Ectodermal cell (in vitro differentiated cells): ENCODE results near the gene RUNX3.

ENCODE experiments used
- H3K27ac ChIP-seq: 2 replicates; pipeline ENCODE4 v1.7.0; 2013; ENCODE audit warnings: mild to moderate bottlenecking, low read depth, low read length; ENCODE audit not compliant: insufficient read depth, poor library complexity, severe bottlenecking
- H3K27me3 ChIP-seq: 2 replicates; pipeline ENCODE4 v1.7.0; 2013; ENCODE audit warnings: mild to moderate bottlenecking, low read length; ENCODE audit not compliant: insufficient read depth, control insufficient read depth, poor library complexity, severe bottlenecking
- H3K36me3 ChIP-seq: one replicate; pipeline ENCODE4 v1.7.0; 2013; ENCODE audit warnings: low read length; ENCODE audit not compliant: control insufficient read depth, insufficient read depth
- H3K4me1 ChIP-seq: one replicate; pipeline ENCODE4 v1.7.0; 2013; ENCODE audit warnings: low read length; ENCODE audit not compliant: control insufficient read depth, insufficient read depth
- H3K4me3 ChIP-seq: 2 replicates; pipeline ENCODE4 v1.7.0; 2013; ENCODE audit warnings: low read depth, low read length, control low read depth; ENCODE audit not compliant: insufficient read depth
- H3K9me3 ChIP-seq: 2 replicates; pipeline ENCODE4 v1.7.0; 2013; ENCODE audit warnings: mild to moderate bottlenecking, low read length, moderate library complexity; ENCODE audit not compliant: control insufficient read depth
- WGBS, 2 experiments: methylation state at CpG; one replicate each; pipeline ENCODE4 v1.1.7; 2013; ENCODE audit warnings: missing lambda C conversion rate in 2 of 2; 5-methylcytosine and 5-hydroxymethylcytosine counted together

Gene RUNX3

DNA sequence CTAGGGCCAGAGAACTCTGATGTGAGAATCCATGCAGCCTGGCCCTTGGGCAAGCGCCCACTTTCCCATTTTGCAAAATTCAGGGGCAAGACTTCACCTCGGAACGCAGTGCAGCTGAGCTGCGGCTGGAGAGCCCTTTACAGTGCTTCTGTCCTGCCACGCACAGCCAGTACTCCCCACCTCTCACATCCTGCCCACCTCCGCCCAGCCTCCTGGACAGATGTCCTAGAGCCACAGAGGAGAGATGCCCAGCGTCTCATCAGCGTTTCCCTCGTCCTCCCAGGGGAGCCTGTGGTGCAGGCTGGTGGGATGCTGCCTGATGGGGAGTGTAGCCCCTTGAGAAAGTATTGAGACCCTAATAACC lies 29.6 kb downstream of the RUNX3 start:
- H3K4me1 ChIP-seq, result peaks cover 9% of the 10 kb centered on the region
- whole genome bisulfite sequencing, 2 experiments, result 89% methylated on average over 9 of the region's 9 CpGs
- H3K27ac ChIP-seq, result no peak overlapping the region
- no peak overlapping the region for H3K4me3 ChIP-seq
- no peaks in the 10 kb centered on the region for H3K9me3 ChIP-seq
- no peaks in the 10 kb centered on the region for H3K27me3 ChIP-seq
- H3K36me3 ChIP-seq, result no peaks in the 10 kb centered on the region

DNA sequence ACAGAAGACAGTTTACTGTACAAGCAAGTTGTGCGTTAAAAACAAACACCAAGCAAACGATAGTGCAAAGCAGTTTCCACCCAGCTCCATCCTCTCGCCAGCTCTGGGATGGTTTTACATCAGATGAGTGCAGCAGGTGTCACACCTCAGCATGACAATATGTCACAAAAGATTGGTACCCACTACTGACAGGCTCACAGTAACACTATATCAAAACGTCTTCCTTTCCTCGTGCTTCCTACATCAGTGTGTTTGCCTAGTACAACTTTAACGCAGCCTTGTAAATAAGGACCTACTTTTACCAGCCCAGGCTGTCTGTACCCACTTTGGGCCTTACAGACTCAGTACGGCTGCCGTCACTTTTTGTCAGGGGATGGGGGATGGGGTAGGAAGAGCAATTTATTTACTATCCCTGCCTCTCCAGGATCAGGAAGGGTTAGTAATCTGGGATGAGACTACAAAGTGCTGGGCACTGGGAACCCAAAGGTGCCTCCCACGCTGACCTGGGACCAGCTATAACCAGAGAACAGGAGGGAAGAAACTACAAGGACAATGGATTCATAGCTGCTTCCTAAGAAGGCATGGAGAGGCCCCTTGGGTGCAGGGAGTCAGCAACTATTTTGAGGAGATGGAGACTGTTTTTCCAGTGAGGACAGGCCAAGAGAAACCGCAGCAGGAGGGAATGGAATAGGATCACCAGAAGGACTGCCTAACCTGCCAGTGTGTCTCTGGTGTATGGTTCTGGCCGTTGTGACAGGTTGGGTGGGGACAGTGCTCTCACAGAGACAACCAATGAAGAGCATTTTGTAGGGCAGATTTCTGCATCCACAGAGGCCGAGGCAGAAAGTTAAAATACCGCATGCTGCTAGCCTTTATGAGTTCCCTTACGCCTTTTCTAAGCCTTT lies 30.2 kb downstream of the RUNX3 start:
- Histone ChIP-seq H3K4me1 (peaks cover 9% of the 10 kb centered on the region), H3K27ac (no peak overlapping the region), H3K36me3 (no peaks in the 10 kb centered on the region), H3K27me3 (no peaks in the 10 kb centered on the region), H3K9me3 (no peaks in the 10 kb centered on the region), H3K4me3 (no peak overlapping the region)
- WGBS, 2 experiments, result 89 to 91% methylated on average over 14 of the region's 14 CpGs

DNA sequence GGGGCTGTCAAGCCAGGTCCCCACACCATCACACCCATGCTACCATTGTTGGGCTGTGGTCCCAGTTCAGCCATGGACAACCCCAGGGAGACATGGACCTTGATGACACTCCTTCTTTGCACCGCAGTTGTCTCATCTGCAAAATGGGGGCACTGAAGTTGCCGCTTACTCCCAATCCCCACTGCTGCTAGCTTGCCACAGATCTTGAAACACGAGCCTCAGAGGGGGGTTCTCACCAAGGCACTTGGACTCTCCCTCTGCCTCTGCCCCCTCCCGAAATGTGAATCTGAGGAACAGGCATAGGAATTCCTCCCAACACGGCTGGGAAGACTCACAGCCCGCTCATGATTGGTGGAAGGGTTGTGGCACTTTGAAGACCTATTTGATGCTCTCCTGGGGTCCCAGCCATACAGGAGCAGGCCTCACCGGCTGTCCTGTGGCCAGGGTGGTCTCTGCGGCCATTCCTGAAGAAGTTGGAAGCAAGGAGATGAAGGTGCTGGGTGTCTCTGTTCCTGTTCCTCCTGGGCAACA lies 31.1 kb downstream of the RUNX3 start:
- WGBS, 2 experiments, result 88 to 89% methylated on average over 8 of the region's 8 CpGs
- no peaks in the 10 kb centered on the region for H3K27me3 ChIP-seq

DNA sequence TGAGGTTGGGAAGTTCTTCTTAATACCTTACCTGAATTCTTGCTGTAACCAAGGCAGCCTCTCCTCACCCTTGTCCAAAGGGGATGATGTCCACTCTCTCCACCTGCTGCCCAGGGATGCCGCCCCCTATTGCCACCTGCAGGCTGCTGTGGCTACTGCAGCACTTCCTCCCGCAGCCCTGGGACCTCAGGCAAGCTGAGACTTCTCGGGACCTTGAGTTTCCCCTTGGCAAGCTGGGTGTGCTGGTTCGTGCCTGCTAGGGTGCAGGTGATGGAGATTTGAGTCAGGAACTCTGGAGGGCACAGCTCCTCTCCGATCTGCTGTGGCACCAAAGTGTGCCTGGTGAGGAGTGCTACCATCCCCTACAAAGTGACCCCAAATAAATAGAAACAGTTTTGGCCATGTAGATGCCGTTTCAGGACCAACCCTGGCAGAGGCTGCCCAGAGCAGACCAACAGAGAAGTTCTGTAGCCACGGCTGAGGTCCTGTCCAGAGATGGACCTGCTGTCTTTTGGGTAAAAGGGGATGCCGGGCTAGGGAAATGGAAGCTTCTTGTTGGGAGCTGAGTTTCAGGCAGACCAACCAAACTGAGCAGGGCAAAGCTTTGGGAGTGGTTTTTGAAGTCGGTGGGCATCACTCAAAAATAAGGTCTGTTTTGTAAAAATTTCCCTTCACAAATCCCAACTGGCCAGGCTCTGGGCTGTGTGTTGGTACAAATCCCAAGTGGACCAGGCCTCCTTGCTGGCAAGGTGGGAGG lies 31.7 kb downstream of the RUNX3 start:
- Histone ChIP-seq H3K27me3 (no peaks in the 10 kb centered on the region), H3K9me3 (no peaks in the 10 kb centered on the region), H3K27ac (no peak overlapping the region), H3K4me3 (no peak overlapping the region), H3K4me1 (peaks cover 4% of the 10 kb centered on the region), H3K36me3 (no peaks in the 10 kb centered on the region)
- WGBS, 2 experiments, result 53 to 54% methylated on average over 9 of the region's 9 CpGs

More for the DNA sequence above, 31.1 kb downstream of the RUNX3 start:
- H3K4me1 ChIP-seq, result peaks cover 4% of the 10 kb centered on the region
- H3K4me3 ChIP-seq, result no peak overlapping the region
- H3K27ac ChIP-seq, result no peak overlapping the region
- H3K9me3 ChIP-seq, result no peaks in the 10 kb centered on the region
- H3K36me3 ChIP-seq, result no peaks in the 10 kb centered on the region

DNA sequence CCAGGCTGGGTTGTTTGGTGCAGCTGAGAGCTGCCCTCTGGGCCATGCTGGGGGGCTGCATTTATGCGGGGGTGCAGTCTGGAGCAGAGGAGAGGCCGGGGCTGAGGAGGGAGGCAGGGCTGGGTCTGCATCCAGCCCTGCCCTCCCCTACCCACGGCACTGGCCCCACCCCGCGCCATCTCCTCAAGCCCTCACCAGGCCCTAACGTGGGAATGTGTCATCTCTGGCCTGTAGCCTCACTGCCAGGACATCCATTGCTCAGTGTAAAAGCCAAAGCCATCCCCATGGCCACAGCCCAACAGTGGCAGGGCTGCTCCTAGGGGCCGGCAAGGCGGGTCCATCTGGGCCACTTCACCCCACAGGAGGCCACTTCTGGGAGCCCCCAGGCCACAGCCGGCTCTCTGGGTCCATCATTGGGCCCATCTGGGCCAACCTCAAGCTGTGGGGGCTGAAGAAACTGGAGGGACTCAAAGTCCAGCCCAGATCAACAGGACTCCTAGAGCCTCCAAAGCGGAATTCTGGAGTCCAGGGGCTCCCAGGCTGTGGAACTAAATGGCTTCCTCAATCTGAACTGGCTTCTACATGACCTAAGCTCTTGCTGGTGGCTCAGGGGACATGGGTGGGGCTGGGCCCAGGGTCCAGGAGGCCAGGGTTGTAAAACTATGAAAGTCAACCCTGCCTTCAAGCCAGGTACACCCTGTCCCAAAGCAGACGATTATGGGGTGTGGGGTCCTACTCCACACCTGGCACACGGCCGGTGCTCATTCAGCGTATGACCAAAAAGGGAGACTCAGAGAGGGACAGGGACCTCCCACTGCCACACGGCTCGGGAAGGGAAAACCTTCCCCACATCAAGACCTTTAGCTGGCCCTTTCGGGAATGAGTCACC lies 32.6 kb downstream of the RUNX3 start:
- H3K27me3 ChIP-seq, result no peaks in the 10 kb centered on the region
- no peak overlapping the region for H3K4me3 ChIP-seq
- H3K4me1 ChIP-seq, result peaks cover 4% of the 10 kb centered on the region
- peaks cover 1% of the 10 kb centered on the region for H3K9me3 ChIP-seq
- H3K36me3 ChIP-seq, result no peaks in the 10 kb centered on the region
- 83 to 84% methylated on average over 17 of the region's 17 CpGs for WGBS, 2 experiments
- H3K27ac ChIP-seq, result no peak overlapping the region

DNA sequence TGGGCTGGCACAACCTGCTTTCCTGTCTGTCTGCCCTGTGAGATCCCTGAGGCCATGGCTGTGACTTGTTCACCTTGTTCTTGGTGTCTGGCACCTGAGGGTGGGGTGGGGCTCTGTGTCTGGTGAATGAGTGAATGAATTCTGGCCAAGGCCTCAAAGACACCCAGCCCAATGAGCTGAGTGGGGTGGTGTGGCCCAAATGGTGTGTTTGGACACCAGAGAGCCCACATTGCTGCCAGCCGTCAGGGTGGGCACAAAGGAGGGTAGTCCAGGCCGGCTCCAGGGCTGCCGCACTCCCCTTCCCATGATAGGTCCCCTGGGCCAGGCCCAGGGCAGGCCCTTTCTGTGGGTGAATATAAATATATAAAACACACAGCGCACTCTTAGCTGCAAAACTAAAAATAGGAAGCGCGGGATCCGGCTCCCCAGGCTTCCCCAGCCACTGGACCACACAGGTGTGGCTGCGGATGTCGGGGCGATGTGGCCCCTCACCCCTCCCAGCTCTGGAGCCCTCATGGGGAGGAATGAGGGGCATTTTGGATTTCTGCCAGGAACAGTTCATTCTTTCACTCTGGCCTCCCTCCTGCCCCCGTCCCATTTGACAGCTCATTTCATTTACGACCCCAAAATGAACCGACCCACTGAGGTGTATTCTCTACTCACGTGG lies 33.3 kb downstream of the RUNX3 start:
- Histone ChIP-seq H3K27me3 (no peaks in the 10 kb centered on the region), H3K9me3 (peaks cover 2% of the 10 kb centered on the region), H3K27ac (no peak overlapping the region), H3K4me1 (peaks cover 4% of the 10 kb centered on the region), H3K36me3 (no peaks in the 10 kb centered on the region), H3K4me3 (no peak overlapping the region)
- 93 to 94% methylated on average over 14 of the region's 14 CpGs for WGBS, 2 experiments

DNA sequence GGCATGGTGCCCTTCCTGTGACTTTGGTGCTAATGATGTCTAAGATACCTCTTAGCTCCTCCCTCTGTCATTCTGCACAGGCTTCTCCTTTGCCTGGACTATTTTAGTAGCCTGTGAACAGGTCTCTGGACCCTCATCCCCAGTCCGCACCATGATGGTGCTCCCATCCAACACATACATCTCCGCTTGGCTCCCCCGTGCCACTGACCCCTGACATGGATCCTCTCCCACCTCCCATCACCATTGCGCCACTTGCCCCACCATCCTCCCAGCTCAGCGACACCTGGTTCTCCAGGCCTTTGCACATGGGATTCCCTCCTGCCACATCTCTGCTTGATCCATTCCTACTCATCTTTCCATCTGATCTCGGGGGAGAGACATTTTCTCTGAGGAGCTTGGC lies 33.9 kb downstream of the RUNX3 start:
- H3K4me1 ChIP-seq, result peaks cover 2% of the 10 kb centered on the region
- H3K27ac ChIP-seq, result no peak overlapping the region
- H3K9me3 ChIP-seq, result peaks cover 2% of the 10 kb centered on the region
- WGBS, 2 experiments, result 91 to 96% methylated on average over 6 of the region's 6 CpGs
- no peaks in the 10 kb centered on the region for H3K27me3 ChIP-seq
- no peaks in the 10 kb centered on the region for H3K36me3 ChIP-seq
- no peak overlapping the region for H3K4me3 ChIP-seq

DNA sequence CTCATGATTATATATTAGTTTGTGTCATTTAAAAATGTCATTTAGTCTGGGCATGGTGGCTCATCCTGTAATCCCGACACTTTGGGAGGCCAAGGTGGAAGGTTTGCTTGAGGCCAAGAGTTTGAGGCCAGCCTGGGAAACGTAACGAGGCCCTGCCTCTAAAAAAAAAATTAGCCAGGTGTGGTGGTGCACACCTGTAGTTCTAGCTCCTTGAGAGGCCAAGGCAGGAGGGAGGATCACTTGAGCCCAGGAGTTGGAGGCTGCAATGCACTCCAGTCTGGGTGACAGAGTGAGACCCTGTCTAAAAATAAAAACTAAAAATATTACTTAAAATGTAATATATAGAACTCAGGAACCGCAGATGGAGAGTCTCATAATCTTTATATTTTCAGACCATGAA lies 34.6 kb downstream of the RUNX3 start:
- Histone ChIP-seq H3K4me3 (no peak overlapping the region), H3K36me3 (no peaks in the 10 kb centered on the region), H3K27me3 (no peaks in the 10 kb centered on the region), H3K4me1 (no peaks in the 10 kb centered on the region), H3K9me3 (peaks cover 2% of the 10 kb centered on the region), H3K27ac (no peak overlapping the region)
- 89 to 90% methylated on average over 4 of the region's 4 CpGs for WGBS, 2 experiments

DNA sequence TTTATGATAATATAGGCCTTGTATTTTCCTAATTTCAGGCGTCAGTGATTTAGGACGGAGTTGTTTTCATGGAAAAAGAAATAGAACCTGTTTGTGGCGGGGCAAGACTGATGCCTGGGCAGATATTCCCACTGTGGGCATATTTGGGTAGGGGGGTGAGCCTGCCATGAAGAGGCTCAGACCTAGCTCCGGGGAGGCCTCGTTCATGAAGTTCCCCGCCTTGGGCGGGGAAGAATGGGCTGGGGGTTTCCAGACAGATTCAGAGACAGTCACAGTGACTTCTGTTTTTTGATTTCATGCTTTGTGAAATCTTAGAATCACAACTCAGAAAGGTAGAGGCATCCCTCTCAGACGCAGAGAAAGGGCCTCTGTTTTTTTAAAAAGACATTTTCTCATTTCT lies 36.1 kb downstream of the RUNX3 start:
- Histone ChIP-seq H3K27ac (no peak overlapping the region), H3K4me1 (no peaks in the 10 kb centered on the region)
- WGBS, 2 experiments, result 83 to 87% methylated on average over 8 of the region's 8 CpGs

More for the DNA sequence above, 36.1 kb downstream of the RUNX3 start:
- Histone ChIP-seq H3K36me3 (no peaks in the 10 kb centered on the region), H3K4me3 (no peak overlapping the region), H3K9me3 (peaks cover 2% of the 10 kb centered on the region), H3K27me3 (no peaks in the 10 kb centered on the region)
